CD4-positive, alpha-beta T cell treated with Interleukin-17A for 4 hours (primary cell): ENCODE data around the gene FIBCD1.

Experiments used
- DNase-seq: peaks from one replicate; pipeline ENCODE4 v3.0.0-alpha.2; 2020; ENCODE audit warnings: mixed read lengths

The FIBCD1 gene

DNA sequence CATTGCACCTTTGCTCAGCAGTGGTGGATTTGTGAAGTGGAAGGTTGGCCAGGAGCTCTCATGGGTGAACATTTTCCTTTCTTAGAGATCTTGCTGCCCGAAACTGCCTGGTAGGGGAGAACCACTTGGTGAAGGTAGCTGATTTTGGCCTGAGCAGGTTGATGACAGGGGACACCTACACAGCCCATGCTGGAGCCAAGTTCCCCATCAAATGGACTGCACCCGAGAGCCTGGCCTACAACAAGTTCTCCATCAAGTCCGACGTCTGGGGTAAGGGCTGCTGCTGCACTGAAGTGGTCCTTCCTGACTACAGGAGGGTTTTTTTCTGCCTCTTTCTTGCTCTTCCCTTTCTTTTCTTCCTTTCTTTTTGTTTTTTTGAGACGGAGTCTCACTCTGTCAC, 64.3 kb downstream of the FIBCD1 start:
- DNase-seq, result no peak

GRCh38 chr9:130873966-130874365, 65.1 kb downstream of the FIBCD1 start:
- DNase-seq, result no peak

DNA sequence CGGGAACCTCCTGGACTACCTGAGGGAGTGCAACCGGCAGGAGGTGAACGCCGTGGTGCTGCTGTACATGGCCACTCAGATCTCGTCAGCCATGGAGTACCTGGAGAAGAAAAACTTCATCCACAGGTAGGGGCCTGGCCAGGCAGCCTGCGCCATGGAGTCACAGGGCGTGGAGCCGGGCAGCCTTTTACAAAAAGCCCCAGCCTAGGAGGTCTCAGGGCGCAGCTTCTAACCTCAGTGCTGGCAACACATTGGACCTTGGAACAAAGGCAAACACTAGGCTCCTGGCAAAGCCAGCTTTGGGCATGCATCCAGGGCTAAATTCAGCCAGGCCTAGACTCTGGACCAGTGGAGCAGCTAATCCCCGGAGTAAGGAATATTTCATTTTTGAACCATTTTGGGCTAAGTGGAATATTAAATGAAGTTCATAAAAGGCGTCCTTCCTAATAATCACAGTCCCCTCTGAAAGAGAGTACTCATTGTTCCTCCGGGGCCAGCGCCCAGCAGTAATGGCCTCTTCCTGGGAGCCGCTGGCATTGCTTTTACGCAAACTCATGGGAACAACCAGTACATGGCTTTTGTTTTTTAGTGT, 66.0 kb downstream of the FIBCD1 start:
- no peak for DNase-seq

DNA sequence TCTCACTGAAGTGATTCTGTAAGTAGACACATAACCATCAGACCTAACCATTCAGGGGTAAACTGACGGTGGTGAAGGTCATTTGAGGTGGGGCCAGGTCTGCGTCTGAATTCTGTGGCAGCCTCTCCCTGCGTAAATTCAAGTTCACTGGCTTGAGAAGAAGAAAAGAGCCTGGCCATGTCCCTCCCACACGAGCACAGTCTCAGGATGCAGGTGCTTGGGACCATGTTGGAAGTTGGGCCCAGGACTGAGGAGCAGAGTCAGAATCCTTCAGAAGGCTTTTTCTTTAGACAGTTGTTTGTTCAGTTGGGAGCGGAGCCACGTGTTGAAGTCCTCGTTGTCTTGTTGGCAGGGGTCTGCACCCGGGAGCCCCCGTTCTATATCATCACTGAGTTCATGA, 66.5 kb downstream of the FIBCD1 start:
- no peak for DNase-seq

DNA sequence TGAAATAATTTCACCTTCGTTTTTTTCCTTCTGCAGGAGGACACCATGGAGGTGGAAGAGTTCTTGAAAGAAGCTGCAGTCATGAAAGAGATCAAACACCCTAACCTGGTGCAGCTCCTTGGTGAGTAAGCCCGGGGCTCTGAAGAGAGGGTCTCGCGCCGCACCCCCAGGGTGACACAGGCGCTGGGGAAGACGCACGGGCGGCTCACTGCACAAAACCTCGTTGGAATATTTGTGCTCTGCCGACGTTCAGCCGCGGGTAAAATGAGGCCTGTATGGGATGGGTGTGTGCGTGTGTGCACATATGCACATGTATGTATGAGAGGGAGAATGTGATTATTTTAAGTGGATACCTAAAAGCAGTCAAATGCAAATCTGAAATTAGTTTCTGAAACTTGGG, 67.0 kb downstream of the FIBCD1 start:
- DNase-seq, result no peak

DNA sequence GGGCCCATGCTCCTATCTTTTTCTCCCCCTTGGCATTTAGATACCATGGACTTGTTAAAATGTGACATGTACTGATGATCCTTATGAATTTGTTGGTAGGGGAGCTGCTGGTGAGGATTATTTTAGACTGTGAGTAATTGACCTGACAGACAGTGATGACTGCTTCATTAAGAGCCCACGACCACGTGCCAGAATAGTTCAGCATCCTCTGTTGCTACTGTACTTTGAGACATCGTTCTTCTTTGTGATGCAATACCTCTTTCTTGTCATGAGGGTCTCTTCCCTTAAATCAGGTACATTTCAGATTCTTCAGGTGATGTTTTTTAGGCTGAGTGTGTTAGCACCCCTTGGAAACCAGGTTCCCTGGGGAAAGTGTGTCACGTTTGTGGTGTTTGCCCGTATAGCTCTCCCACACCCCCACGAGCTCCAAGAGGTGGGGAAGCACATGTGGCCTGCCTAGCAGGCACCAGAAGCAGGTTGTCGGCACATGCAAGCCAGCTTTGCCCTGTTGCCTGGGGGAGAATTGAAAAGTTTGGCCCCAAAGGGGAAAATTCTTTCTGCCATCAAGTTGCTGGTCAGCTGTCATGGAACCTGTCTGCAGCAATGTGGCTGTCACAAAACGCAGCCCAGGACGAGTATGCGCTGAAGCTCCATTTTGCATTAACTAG, 67.5 kb downstream of the FIBCD1 start:
- no peak for DNase-seq

DNA sequence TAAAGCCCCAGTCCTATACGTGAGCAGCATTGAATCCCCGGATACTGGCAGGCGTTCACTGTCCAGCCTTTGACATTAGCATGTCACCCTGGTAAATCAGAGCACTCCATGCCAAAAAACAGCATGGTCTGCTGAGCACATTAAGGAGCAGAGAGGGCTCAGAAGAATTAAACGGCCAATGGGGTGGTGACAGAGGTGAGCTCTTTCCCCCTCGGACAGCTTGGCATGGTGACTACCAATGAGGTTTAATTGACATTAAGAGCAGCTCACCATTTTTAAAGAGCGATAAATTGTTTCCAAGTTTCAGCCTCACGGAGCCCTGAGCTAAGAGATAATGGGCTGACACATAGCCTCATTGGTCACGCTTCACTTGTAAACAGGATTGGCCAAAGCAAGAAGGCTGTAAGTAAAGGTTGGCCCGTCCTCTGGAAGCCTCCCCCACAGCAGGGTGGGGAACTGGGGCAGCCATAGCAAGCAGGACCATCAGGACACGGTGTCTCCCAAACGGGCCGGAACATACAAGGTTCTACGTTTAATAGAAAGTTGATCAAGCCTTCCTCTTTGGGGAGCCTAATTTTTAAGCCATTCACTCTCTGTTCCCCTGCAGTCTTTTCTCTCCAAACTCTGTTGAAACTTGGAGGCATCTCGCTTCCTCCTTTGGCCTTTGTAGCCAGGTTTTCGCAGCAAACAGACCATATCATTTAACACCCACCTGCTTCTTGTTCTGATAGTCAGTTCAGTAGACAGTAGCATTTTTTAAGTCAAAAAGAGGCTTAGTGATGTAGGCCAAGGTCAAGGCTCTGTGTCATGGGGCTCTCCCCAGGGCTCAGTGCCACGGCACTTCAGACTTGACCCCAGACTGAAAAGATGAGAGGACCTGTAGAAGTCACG, 68.3 kb downstream of the FIBCD1 start:
- DNase-seq, result no peak

- DNase-seq, result no peak
Observed at GRCh38 chr9:130869250-130869649, 69.8 kb downstream of the FIBCD1 start.

DNA sequence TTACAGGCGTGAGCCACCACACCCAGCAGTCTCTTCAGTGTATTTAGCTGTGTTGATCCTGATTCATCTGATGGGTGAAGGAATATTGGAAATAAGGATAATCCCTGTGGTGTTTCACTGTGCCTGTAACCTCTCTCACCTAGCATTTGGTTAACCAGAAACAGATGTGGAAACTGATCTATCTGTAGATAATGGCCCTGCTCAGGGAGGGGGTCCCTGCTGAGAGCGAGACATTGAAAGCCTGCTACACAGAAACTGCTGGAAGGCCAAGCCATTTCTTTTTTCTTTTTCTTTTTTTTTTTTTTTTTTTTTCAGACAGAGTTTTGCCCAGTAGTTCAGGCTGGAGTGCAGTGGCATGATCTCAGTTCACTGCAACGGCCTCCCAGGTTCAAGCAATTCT, 70.8 kb downstream of the FIBCD1 start:
- DNase-seq, result no peak

DNA sequence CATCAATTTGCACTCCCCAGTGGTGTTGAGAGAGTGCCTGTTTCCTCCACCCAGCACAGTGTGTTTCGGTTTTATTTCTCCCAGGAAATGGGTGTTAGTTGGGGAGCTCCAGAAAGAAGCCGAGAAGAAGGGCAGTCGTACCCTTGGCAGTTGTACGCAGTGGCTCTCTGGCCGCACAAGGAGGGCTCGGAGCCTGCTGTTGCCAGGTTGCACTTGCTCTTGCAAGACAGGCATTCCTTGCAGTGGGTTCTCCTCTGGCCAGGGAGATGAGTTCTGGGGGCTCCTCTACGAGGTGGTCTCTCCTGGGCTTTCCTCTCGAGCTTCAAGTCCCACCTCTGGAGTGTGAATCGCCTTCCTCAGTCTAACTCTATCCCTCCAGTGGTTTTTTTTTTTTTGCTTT, 71.5 kb downstream of the FIBCD1 start:
- no peak for DNase-seq

DNA sequence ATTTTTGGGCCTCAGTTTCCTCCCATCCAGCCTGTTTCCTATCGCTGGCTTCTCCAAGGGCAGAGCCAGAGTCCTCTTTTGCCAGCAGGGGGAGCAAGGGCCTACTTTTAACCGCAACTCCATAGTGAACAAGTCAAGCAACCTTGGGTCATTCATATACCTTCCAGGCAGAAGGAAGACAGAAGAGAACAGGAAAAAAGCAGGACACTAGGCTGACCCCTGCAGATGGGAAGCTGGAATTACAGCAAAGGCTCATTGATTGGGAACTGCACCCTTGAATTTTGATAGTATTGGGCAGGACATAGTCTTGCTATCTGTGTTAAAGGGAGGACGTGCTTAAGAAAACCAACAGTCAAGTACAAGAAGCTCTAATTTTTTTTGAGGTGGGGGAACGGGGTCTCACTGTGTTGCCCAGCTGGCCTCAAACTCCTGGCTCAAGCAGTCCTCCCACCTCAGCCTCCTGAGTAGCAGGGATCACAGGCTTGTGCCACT, 72.5 kb downstream of the FIBCD1 start:
- peak; percentile 64 for DNase-seq

GRCh38 chr9:130865921-130866320, 73.1 kb downstream of the FIBCD1 start:
- DNase-seq, result no peak

DNA sequence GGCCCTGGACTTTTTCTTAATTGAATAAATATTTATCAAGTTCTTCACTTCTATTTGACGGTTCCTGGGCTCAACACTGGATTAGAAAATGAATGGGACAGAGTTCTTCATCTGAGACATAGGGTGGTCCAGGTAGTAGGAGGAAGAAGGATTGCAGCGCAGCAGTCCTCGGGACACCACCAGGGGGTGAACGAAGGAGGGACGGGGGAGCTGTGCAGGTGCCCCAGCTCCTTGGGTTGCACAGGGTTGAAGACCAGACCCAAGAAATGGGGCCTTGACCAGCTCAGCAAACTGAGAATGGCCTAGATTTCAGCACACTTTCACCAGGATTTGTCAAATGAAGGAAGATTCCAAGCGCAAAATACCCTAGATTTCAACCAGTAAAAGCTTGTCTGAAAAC, 74.5 kb downstream of the FIBCD1 start:
- DNase-seq, result no peak

DNA sequence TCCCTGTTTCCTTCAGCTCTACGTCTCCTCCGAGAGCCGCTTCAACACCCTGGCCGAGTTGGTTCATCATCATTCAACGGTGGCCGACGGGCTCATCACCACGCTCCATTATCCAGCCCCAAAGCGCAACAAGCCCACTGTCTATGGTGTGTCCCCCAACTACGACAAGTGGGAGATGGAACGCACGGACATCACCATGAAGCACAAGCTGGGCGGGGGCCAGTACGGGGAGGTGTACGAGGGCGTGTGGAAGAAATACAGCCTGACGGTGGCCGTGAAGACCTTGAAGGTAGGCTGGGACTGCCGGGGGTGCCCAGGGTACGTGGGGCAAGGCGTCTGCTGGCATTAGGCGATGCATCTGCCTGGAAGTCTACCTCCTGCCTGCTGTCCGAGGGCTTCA, 76.3 kb downstream of the FIBCD1 start:
- DNase-seq, result no peak

GRCh38 chr9:130862217-130862616, 76.8 kb downstream of the FIBCD1 start:
- DNase-seq, result no peak

DNA sequence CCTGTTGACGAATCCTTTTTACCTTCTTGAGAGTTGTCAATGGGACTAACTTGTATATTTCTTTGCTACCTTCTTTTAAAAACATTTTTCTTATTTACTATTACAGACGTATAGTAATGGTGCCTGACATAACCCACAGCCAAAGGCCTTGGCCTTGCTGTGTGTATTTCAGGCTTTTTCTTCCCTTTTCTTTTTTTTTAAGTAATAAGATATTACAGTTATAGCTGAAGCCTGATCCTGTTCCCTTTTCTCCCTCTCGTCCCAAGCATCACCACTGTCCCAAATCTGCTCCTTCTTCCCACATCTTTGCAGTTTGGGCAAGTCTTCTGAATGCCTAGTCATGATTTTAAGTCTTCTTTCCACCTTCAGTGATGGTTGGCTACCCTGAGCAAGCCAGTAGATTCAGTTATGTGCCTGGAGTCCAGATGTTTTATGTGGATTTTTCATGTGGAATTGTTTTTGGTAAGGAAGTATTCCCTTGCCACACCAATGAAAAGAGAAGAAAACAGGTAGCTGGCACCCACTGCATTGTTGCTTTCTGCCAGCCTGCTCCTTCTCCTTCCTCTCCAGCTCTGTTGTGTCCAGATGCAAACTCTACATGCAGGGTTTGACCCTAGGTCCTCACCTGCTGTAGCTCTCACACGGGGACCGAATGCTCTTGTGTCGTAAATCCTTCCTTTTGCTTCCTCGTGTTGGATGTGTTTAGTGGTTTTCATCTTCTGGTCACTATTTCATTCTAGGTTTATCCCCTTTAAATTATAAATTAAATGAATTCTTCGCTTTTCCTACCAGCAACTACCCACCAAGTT, 77.5 kb downstream of the FIBCD1 start:
- no peak for DNase-seq

GRCh38 chr9:130860458-130861316, 78.4 kb downstream of the FIBCD1 start:
- no peak for DNase-seq

GRCh38 chr9:130858739-130859705, 80.0 kb downstream of the FIBCD1 start:
- no peak for DNase-seq

GRCh38 chr9:130857864-130858738, 80.9 kb downstream of the FIBCD1 start:
- DNase-seq, result no peak

GRCh38 chr9:130856474-130856873, 82.6 kb downstream of the FIBCD1 start:
- DNase-seq, result no peak
